SU-DHL-6 (cell line): Measurements from ENCODE around the gene PRKD1.

Experiments used
- H2AFZ ChIP-seq: fragments of 200-600 bp; sonication (generic); 2 replicates; pipeline ENCODE4 v1.6.1; 2014; ENCODE audit warnings: low read depth, mild to moderate bottlenecking, moderate library complexity, mixed read lengths, antibody characterized with exemption, low read length; ENCODE audit not compliant: severe bottlenecking
- H3F3A ChIP-seq: fragments of 200-600 bp; shearing (Covaris generic); 2 replicates; pipeline ENCODE4 v1.6.0; 2016; ENCODE audit warnings: antibody characterized with exemption, mild to moderate bottlenecking; ENCODE audit not compliant: insufficient read depth
- H3K27ac ChIP-seq: fragments of 200-600 bp; sonication (generic); 2 replicates; pipeline ENCODE4 v1.5.1; 2016; ENCODE audit warnings: low read depth, mild to moderate bottlenecking, low read length, moderate library complexity, mixed read lengths
- H3K27me3 ChIP-seq: fragments of 200-600 bp; sonication (generic), shearing (Covaris generic); 2 replicates; pipeline ENCODE4 v1.6.0; 2014; ENCODE audit warnings: mild to moderate bottlenecking, low read length
- H3K36me3 ChIP-seq: fragments of 200-600 bp; sonication (generic); 2 replicates; pipeline ENCODE4 v1.6.1; 2014; ENCODE audit warnings: mild to moderate bottlenecking, low read length, mixed read lengths
- H3K4me2 ChIP-seq: fragments of 300-600, 200-600 bp; shearing (Covaris generic), sonication (generic); 2 replicates; pipeline ENCODE4 v1.6.0; 2014; ENCODE audit warnings: low read length, low read depth, mild to moderate bottlenecking; ENCODE audit not compliant: poor library complexity, severe bottlenecking
- H3K4me3 ChIP-seq: fragments of 200-600 bp; sonication (generic); 2 replicates; pipeline ENCODE4 v1.5.1; 2014; ENCODE audit warnings: antibody characterized with exemption, low read length, mild to moderate bottlenecking, mixed read lengths; ENCODE audit not compliant: insufficient read depth, poor library complexity, severe bottlenecking
- H3K79me2 ChIP-seq: fragments of 200-600 bp; sonication (generic); 2 replicates; pipeline ENCODE4 v1.6.1; 2014; ENCODE audit warnings: mild to moderate bottlenecking, low read length, moderate library complexity; ENCODE audit not compliant: insufficient read depth
- H3K9ac ChIP-seq: fragments of 200-600 bp; sonication (generic); 2 replicates; pipeline ENCODE4 v1.7.0; 2014; ENCODE audit warnings: mild to moderate bottlenecking, low read length
- H3K9me2 ChIP-seq: fragments of 200-600 bp; sonication (generic); replicated peaks from 2 replicates; pipeline ENCODE4 v1.6.1; 2014; ENCODE audit warnings: low read length; ENCODE audit not compliant: insufficient read depth
- H3K9me3 ChIP-seq: fragments of 200-600 bp; sonication (generic); 2 replicates; pipeline ENCODE4 v1.6.1; 2014; ENCODE audit warnings: low read length, mixed read lengths; ENCODE audit not compliant: insufficient read depth
- H4K20me1 ChIP-seq: fragments of 200-600 bp; sonication (generic); 2 replicates; pipeline ENCODE4 v1.6.1; 2014; ENCODE audit warnings: low read depth, mild to moderate bottlenecking, antibody characterized with exemption, low read length, moderate library complexity, mixed read lengths
- EZH2phosphoT487 ChIP-seq: fragments of 200-600 bp; sonication (generic), shearing (Covaris generic); conservative IDR thresholded peaks from 2 replicates; pipeline ENCODE4 v1.6.1; 2018; ENCODE audit warnings: mild to moderate bottlenecking, antibody characterized with exemption, low read length, moderate library complexity, mixed read lengths
- TF ChIP-seq, protein P1 (sequence below): fragments of 200-600 bp; sonication (generic); IDR thresholded peaks from one replicate; pipeline ENCODE4 v1.5.1; 2017; ENCODE audit warnings: antibody characterized with exemption, mild to moderate bottlenecking, low read length, moderate library complexity; ENCODE audit not compliant: insufficient read depth, poor library complexity, severe bottlenecking

Gene PRKD1

DNA sequence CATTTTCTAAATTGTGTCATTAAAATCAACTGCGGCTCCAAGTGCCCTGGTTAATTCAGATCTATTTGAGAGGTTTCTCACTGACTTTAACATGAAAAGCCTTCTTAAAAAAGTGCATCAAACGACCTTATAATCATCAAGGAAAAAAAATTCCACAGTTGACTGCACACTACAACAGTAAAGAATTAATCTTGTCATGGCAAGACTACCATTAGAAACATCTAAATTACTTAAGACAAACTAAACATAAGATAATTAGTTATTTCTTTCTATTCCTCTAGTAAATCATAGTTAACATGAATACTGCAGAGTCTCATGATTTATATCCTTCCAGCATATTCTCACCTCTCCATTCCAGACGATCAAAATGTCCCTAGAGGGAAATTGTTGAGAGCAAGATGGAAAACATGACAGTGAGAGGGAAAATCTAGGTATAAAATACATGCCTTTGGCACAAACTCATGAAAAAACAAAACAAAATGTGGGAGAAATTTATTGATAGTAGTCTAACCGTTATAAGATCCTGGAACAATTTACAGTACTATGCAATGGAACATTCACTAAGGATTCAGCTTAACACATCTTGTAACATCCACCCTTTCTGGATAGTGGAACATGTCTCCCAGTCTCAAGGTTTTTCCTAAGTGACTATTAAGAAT is 112.5 kb downstream of the PRKD1 start:
- Histone ChIP-seq H3K9me2 (no peaks in the 10 kb centered on the region), H3K4me3 (no peak overlapping the region), H3K9ac (no peak overlapping the region), H3K27ac (no peak overlapping the region), H3K4me2 (no peak overlapping the region), H3K36me3 (no peaks in the 10 kb centered on the region), H2AFZ (no peak overlapping the region), H3K79me2 (no peaks in the 10 kb centered on the region), H3K27me3 (no peaks in the 10 kb centered on the region), H3K9me3 (no peaks in the 10 kb centered on the region), H4K20me1 (no peaks in the 10 kb centered on the region), H3F3A (no peaks in the 10 kb centered on the region)
- no peak for TF ChIP-seq EZH2phosphoT487
- TF ChIP-seq, protein P1, sequence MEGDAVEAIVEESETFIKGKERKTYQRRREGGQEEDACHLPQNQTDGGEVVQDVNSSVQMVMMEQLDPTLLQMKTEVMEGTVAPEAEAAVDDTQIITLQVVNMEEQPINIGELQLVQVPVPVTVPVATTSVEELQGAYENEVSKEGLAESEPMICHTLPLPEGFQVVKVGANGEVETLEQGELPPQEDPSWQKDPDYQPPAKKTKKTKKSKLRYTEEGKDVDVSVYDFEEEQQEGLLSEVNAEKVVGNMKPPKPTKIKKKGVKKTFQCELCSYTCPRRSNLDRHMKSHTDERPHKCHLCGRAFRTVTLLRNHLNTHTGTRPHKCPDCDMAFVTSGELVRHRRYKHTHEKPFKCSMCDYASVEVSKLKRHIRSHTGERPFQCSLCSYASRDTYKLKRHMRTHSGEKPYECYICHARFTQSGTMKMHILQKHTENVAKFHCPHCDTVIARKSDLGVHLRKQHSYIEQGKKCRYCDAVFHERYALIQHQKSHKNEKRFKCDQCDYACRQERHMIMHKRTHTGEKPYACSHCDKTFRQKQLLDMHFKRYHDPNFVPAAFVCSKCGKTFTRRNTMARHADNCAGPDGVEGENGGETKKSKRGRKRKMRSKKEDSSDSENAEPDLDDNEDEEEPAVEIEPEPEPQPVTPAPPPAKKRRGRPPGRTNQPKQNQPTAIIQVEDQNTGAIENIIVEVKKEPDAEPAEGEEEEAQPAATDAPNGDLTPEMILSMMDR = no peak

DNA sequence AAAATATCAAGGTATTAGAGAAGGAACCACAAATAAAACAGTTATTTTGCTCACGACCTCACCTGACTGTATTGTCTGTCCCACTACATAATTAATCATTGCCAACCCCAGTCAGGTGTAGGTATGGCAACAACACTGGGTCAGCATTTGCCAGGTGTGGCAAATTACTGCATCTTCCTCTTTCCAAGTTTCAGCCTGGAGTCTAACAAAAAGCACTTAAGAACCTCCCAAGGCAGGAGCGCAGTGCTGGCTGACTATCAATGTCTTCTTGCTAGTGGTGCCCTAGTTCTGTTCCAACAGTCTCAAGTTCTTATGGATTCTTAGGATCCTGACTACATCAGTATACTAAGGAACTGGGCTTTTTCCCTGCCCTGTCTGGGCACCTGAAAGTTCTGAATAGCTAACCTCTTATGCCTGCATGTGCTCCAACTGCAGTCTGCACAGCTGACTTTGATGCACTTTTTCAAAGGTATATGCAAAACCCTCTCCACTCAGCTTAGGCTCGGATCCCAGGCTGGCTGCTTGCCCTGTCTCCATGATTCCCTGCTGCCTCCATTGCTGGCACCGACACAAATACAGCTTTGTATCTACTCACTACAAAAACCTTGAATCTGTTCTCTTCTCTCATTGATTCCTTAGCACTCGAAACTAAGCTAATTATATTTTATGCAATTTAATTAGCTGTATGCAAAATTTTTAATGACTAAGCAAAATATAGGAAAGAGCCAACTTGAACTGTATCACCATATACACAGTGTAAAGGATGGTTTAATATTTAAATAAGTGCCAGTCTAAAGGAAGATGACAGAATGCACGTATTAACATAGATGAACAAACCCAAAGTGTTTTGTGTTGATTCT is 113.3 kb downstream of the PRKD1 start:
- Histone ChIP-seq H3K9me3 (no peaks in the 10 kb centered on the region), H3K79me2 (no peaks in the 10 kb centered on the region), H3K4me2 (no peak overlapping the region), H3F3A (no peaks in the 10 kb centered on the region), H4K20me1 (no peaks in the 10 kb centered on the region), H3K36me3 (no peaks in the 10 kb centered on the region), H2AFZ (no peak overlapping the region), H3K27ac (no peak overlapping the region), H3K9me2 (no peaks in the 10 kb centered on the region), H3K4me3 (no peak overlapping the region), H3K9ac (no peak overlapping the region), H3K27me3 (no peaks in the 10 kb centered on the region)
- TF ChIP-seq, protein P1 = no peak
- no peak for TF ChIP-seq EZH2phosphoT487

DNA sequence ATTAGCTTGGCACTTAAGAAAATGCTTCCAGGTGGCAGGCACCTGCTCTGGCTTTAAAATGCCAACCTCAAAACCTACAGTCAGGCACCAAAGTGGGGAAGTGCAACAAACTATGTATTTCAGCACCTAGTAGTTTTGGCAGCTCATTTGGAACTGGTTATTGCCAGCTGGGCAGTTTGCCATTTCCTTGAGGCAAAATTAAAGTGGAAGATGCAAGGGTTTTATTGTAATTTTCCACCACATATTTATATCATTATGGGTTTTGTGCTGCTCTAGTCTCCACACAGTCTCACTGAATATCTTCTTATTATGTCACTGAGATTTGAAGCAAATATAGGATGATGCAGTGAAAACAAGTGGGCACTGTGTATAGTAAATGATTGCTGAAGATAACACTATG is 117.0 kb downstream of the PRKD1 start:
- no peak overlapping the region for H3K27ac ChIP-seq
- TF ChIP-seq EZH2phosphoT487 = no peak
- TF ChIP-seq, protein P1 = no peak
- no peak overlapping the region for H3K4me2 ChIP-seq

More for the DNA sequence above, 117.0 kb downstream of the PRKD1 start:
- Histone ChIP-seq H3K4me3 (no peak overlapping the region), H3K9ac (no peak overlapping the region), H3K9me2 (no peaks in the 10 kb centered on the region), H2AFZ (no peak overlapping the region), H3K9me3 (no peaks in the 10 kb centered on the region), H3K27me3 (no peaks in the 10 kb centered on the region), H3K36me3 (no peaks in the 10 kb centered on the region), H3K79me2 (no peaks in the 10 kb centered on the region), H4K20me1 (no peaks in the 10 kb centered on the region), H3F3A (no peaks in the 10 kb centered on the region)
